CD14-positive monocyte (primary cell): ENCODE measurements around the gene CTF1. TPM values are rescaled to one million over a fixed set of nuclear protein-coding genes. Genes with fewer than 3 reads are reported as not detected.
A peak's percentile ranks its signal among the peaks of the same experiment; 100 is the strongest.

Experiments
- DNase-seq, 3 donors: peaks; one replicate each; pipeline ENCODE4 v3.0.0-alpha.2; 2011 to 2022
- H2AFZ ChIP-seq: 2 replicates; pipeline ENCODE4 v1.6.0; 2012; ENCODE audit warnings: mild to moderate bottlenecking, low read depth, low read length, inconsistent platforms; ENCODE audit not compliant: insufficient read depth, poor library complexity, severe bottlenecking
- H3K27ac ChIP-seq, 2 donors: 1 replicate in 1 of 2; 2 replicates in 1 of 2; pipeline ENCODE4 v1.5.1; 2012 to 2013; ENCODE audit warnings: low read length in 2 of 2, control low read depth in 1 of 2, inconsistent platforms in 1 of 2, low read depth in 1 of 2, mild to moderate bottlenecking in 1 of 2
- H3K27me3 ChIP-seq, 2 donors: one replicate each; pipeline versions ENCODE4 v1.6.0 to v1.6.1; 2011 to 2013; ENCODE audit warnings: low read length in 2 of 2; ENCODE audit not compliant: control insufficient read depth in 2 of 2, insufficient read depth in 2 of 2
- H3K36me3 ChIP-seq, 2 donors: replicated peaks in 1 of 2; 1 replicate in 1 of 2; 2 replicates in 1 of 2; pipeline versions ENCODE4 v1.5.1 to v1.6.1; 2012 to 2013; ENCODE audit warnings: low read length in 2 of 2, control low read depth in 1 of 2, inconsistent platforms in 1 of 2, mild to moderate bottlenecking in 1 of 2; ENCODE audit not compliant: insufficient read depth in 2 of 2, control insufficient read depth in 1 of 2
- H3K4me1 ChIP-seq, 2 donors: 1 replicate in 1 of 2; 2 replicates in 1 of 2; pipeline versions ENCODE4 v1.5.1 to v1.6.1; 2012 to 2013; ENCODE audit warnings: low read length in 2 of 2, control low read depth in 1 of 2, inconsistent platforms in 1 of 2, mild to moderate bottlenecking in 1 of 2, moderate library complexity in 1 of 2; ENCODE audit not compliant: insufficient read depth in 2 of 2, control insufficient read depth in 1 of 2
- H3K4me2 ChIP-seq: replicated peaks from 2 replicates; pipeline ENCODE3; 2012; ENCODE audit warnings: low read length, moderate library complexity, mild to moderate bottlenecking; ENCODE audit not compliant: poor library complexity, severe bottlenecking; ENCODE audit errors: extremely low read depth
- H3K4me3 ChIP-seq, 3 experiments: fragments of 200-600 bp in 1 of 3; sonication (generic) in 1 of 3; replicated peaks in 1 of 3; 1 replicate in 2 of 3; 2 replicates in 1 of 3; pipeline ENCODE4 v1.5.1; 2011 to 2013; ENCODE audit warnings: low read length in 3 of 3, mild to moderate bottlenecking in 3 of 3, control low read depth in 2 of 3, low read depth in 2 of 3, inconsistent platforms in 1 of 3, moderate library complexity in 1 of 3
- H3K79me2 ChIP-seq: 2 replicates; pipeline ENCODE4 v1.6.0; 2012; ENCODE audit warnings: mild to moderate bottlenecking, control low read depth, inconsistent platforms, low read length, moderate library complexity; ENCODE audit not compliant: insufficient read depth
- H3K9ac ChIP-seq: 2 replicates; pipeline ENCODE4 v1.6.0; 2017; ENCODE audit warnings: low read length, mild to moderate bottlenecking; ENCODE audit not compliant: insufficient read depth, poor library complexity, severe bottlenecking
- H3K9me3 ChIP-seq, 2 donors: replicated peaks in 1 of 2; 1 replicate in 1 of 2; 2 replicates in 1 of 2; pipeline versions ENCODE4 v1.5.1 to v1.6.1; 2012 to 2013; ENCODE audit warnings: low read length in 2 of 2, control low read depth in 1 of 2; ENCODE audit not compliant: control insufficient read depth in 1 of 2, insufficient read depth in 1 of 2
- H4K20me1 ChIP-seq: 2 replicates; pipeline ENCODE4 v1.6.0; 2012; ENCODE audit warnings: mild to moderate bottlenecking, low read length, control low read depth, moderate library complexity; ENCODE audit not compliant: insufficient read depth
- H3K27ac Mint-ChIP-seq, 7 donors: one replicate each; pipeline ENCODE4 v1.8.0; 2020; ENCODE audit warnings: mild to moderate bottlenecking in 7 of 7, mixed read lengths in 7 of 7, moderate library complexity in 6 of 7, inconsistent platforms in 2 of 7
- H3K27me3 Mint-ChIP-seq, 3 donors: one replicate each; pipeline ENCODE4 v1.8.0; 2021 to 2022; ENCODE audit warnings: low read depth in 3 of 3, mild to moderate bottlenecking in 3 of 3, mixed read lengths in 3 of 3, moderate library complexity in 3 of 3, inconsistent platforms in 1 of 3
- H3K36me3 Mint-ChIP-seq, 2 donors: one replicate each; pipeline ENCODE4 v1.8.0; 2020; ENCODE audit warnings: mixed read lengths in 2 of 2, inconsistent platforms in 1 of 2, mild to moderate bottlenecking in 1 of 2
- H3K4me1 Mint-ChIP-seq: one replicate; pipeline ENCODE4 v1.8.0; 2020; ENCODE audit warnings: mild to moderate bottlenecking, mixed read lengths
- H3K4me3 Mint-ChIP-seq, 2 donors: one replicate each; pipeline ENCODE4 v1.8.0; 2020; ENCODE audit warnings: mild to moderate bottlenecking in 2 of 2, mixed read lengths in 2 of 2, moderate library complexity in 1 of 2
- H3K9me3 Mint-ChIP-seq, 7 donors: one replicate each; pipeline ENCODE4 v1.8.0; 2020 to 2022; ENCODE audit warnings: mixed read lengths in 7 of 7, mild to moderate bottlenecking in 6 of 7, moderate library complexity in 6 of 7, inconsistent platforms in 2 of 7
- WGBS: methylation state at CpG from one replicate; pipeline ENCODE4 v1.1.5; 2013; ENCODE audit warnings: missing lambda C conversion rate; ENCODE audit not compliant: insufficient coverage; 5-methylcytosine and 5-hydroxymethylcytosine counted together
- intact Hi-C, 2 donors: fragments of 100-400 bp; cut with micrococcal nuclease; formaldehyde crosslinking; loops; one replicate each; pipeline versions ENCODE4 v1.15.0 to v1.15.1; 2023
- polyA plus RNA-seq, 3 donors: library from polyadenylated mRNA; depleted of rRNA in 1 of 3; unstranded in 2 of 3; stranded (reverse) in 1 of 3; fragments of 300-500 nt in 2 of 3; fragments of >200 nt in 1 of 3; fragmentation: Illumina TruSeq in 2 of 3; gene quantifications; 1 replicate in 2 of 3; 2 replicates in 1 of 3; pipeline ENCODE4 v1.2.3, GENCODE V29; 2012 to 2021
- TF ChIP-seq, protein P1 (sequence below): fragments of 200-600 bp; IDR thresholded peaks from one replicate; pipeline ENCODE4 v1.8.0; 2022; ENCODE audit warnings: antibody characterized with exemption, mild to moderate bottlenecking

Gene CTF1
- polyA plus RNA-seq, 3 donors: 0.93 TPM; not detected in 2

GRCh38 chr16:30902029-30902972, 5.9 kb downstream of the CTF1 start:
- intact Hi-C loops: loop anchor here (5.0 kb wide), 1 partner anchor 60 kb away; no protein-coding TSS in a partner anchor
- Histone ChIP-seq H4K20me1 (no peaks in the 10 kb centered on the region), H3K27ac (peak overlapping the region; percentile 80 to 89), H3K9me3 (peaks cover 0 to 7% of the 10 kb centered on the region in 2 donors), H3K36me3 (no peaks in the 10 kb centered on the region), H3K27me3 (no peaks in the 10 kb centered on the region), H3K4me3 (peak overlapping the region; percentile 43 to 87 (median 48)), H3K4me1 (peaks cover 41 to 48% of the 10 kb centered on the region in 2 donors), H2AFZ (peak overlapping the region; percentile 96), H3K79me2 (peaks cover 7% of the 10 kb centered on the region), H3K4me2 (peak overlapping the region; percentile 85), H3K9ac (peak overlapping the region; percentile 75)
- H3K4me3 Mint-ChIP-seq: peak overlapping the region; percentile 96 to 98
- H3K36me3 Mint-ChIP-seq: no peaks in the 10 kb centered on the region
- peaks cover 0 to 10% (median 2%) of the 10 kb centered on the region in 7 donors for H3K9me3 Mint-ChIP-seq
- DNase-seq: peak; percentile 53 to 72 (median 70)
- TF ChIP-seq, protein P1, sequence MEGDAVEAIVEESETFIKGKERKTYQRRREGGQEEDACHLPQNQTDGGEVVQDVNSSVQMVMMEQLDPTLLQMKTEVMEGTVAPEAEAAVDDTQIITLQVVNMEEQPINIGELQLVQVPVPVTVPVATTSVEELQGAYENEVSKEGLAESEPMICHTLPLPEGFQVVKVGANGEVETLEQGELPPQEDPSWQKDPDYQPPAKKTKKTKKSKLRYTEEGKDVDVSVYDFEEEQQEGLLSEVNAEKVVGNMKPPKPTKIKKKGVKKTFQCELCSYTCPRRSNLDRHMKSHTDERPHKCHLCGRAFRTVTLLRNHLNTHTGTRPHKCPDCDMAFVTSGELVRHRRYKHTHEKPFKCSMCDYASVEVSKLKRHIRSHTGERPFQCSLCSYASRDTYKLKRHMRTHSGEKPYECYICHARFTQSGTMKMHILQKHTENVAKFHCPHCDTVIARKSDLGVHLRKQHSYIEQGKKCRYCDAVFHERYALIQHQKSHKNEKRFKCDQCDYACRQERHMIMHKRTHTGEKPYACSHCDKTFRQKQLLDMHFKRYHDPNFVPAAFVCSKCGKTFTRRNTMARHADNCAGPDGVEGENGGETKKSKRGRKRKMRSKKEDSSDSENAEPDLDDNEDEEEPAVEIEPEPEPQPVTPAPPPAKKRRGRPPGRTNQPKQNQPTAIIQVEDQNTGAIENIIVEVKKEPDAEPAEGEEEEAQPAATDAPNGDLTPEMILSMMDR: peak; percentile 34
- 2% methylated on average over 92 of the region's 99 CpGs for WGBS
- peaks cover 44% of the 10 kb centered on the region for H3K4me1 Mint-ChIP-seq
- H3K27ac Mint-ChIP-seq: peak overlapping the region; percentile 90 to 97 (median 96)
- H3K27me3 Mint-ChIP-seq: peaks cover 0 to 5% (median 0%) of the 10 kb centered on the region in 3 donors

DNA sequence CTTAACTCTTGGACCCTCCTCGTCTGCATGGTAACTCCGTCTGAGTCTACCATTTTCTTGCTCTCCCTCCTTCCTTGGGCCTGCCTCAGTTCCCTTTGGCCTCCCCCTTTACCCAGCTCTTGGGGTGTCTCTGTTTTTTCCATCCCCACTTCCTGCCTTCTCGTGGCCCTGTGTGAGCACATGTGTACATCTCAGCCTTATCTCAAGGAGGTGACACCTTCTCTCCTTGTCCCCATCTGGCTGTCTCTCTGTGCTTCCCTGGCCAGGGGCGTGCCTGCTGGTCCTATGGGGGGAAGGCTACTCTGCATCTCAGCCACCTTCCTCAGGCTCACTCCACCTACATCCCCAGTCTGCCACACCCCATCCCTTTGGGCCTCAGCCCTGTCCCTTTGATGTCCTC, 6.6 kb downstream of the CTF1 start:
- Histone ChIP-seq H3K79me2 (peaks cover 7% of the 10 kb centered on the region), H2AFZ (peak overlapping the region; percentile 96), H3K9ac (peak overlapping the region; percentile 75), H4K20me1 (no peaks in the 10 kb centered on the region), H3K4me3 (peak overlapping the region; percentile 43 to 87 (median 48)), H3K9me3 (peaks cover 0 to 7% of the 10 kb centered on the region in 2 donors), H3K27ac (peak overlapping the region; percentile 80 to 89), H3K27me3 (no peaks in the 10 kb centered on the region), H3K4me2 (peak overlapping the region; percentile 85), H3K36me3 (no peaks in the 10 kb centered on the region), H3K4me1 (peaks cover 38 to 42% of the 10 kb centered on the region in 2 donors)
- intact Hi-C loops: loop anchor here (5.0 kb wide), 1 partner anchor 61 kb away; no protein-coding TSS in a partner anchor
- Mint-ChIP-seq H3K9me3 (peaks cover 0 to 10% (median 2%) of the 10 kb centered on the region in 7 donors), H3K4me3 (peak overlapping the region; percentile 96 to 98), H3K4me1 (peaks cover 39% of the 10 kb centered on the region), H3K27me3 (peaks cover 0 to 5% (median 0%) of the 10 kb centered on the region in 3 donors), H3K27ac (peak overlapping the region; percentile 90 to 97 (median 96)), H3K36me3 (no peaks in the 10 kb centered on the region)
- WGBS: 24% methylated on average over 3 of the region's 4 CpGs
- no peak for DNase-seq
- TF ChIP-seq, protein P1: no peak
